Activated naive CD8-positive, alpha-beta T cell treated with anti-CD3 and anti-CD28 coated beads, Interleukin-2, amount 50 U/mL, for 24 hours (primary cell): ENCODE results near the gene RNF166.

Source experiments
- ATAC-seq: fragments of 150-1000 bp; cut with Tn5 transposase; one replicate; pipeline ENCODE4 v1.10.0; 2021
- DNase-seq: peaks from one replicate; pipeline ENCODE4 v3.0.0; 2021
- H3K27ac Mint-ChIP-seq: one replicate; pipeline ENCODE4 v1.8.0; 2021; ENCODE audit warnings: mild to moderate bottlenecking, mixed read lengths
- H3K27me3 Mint-ChIP-seq: one replicate; pipeline ENCODE4 v1.8.0; 2021; ENCODE audit warnings: mixed read lengths
- H3K36me3 Mint-ChIP-seq: one replicate; pipeline ENCODE4 v1.8.0; 2021; ENCODE audit warnings: low read depth, mixed read lengths
- H3K4me1 Mint-ChIP-seq: one replicate; pipeline ENCODE4 v1.8.0; 2021; ENCODE audit warnings: mixed read lengths
- H3K4me3 Mint-ChIP-seq: one replicate; pipeline ENCODE4 v1.8.0; 2021; ENCODE audit warnings: mild to moderate bottlenecking, moderate library complexity, mixed read lengths
- H3K9me3 Mint-ChIP-seq: one replicate; pipeline ENCODE4 v1.8.0; 2021; ENCODE audit warnings: mixed read lengths

Gene RNF166

GRCh38 chr16:88721815-88722755 is 15.9 kb upstream of the RNF166 start:
- H3K27ac Mint-ChIP-seq = no peak overlapping the region
- DNase-seq = no peak
- H3K4me1 Mint-ChIP-seq = no peaks in the 10 kb centered on the region
- H3K9me3 Mint-ChIP-seq = no peaks in the 10 kb centered on the region
- H3K36me3 Mint-ChIP-seq = peaks cover 12% of the 10 kb centered on the region
- H3K4me3 Mint-ChIP-seq = no peak overlapping the region
- ATAC-seq = no peak
- no peaks in the 10 kb centered on the region for H3K27me3 Mint-ChIP-seq

- Mint-ChIP-seq H3K4me1 (no peaks in the 10 kb centered on the region), H3K27ac (no peak overlapping the region), H3K27me3 (no peaks in the 10 kb centered on the region), H3K4me3 (no peak overlapping the region), H3K36me3 (peaks cover 14% of the 10 kb centered on the region), H3K9me3 (no peaks in the 10 kb centered on the region)
- ATAC-seq (no peak), DNase-seq (no peak)
Observed at GRCh38 chr16:88721236-88721635, 15.0 kb upstream of the RNF166 start.

- ATAC-seq = no peak
- peaks cover 14% of the 10 kb centered on the region for H3K36me3 Mint-ChIP-seq
Observed at GRCh38 chr16:88720396-88720970, 14.3 kb upstream of the RNF166 start.

GRCh38 chr16:88719933-88720296 is 13.7 kb upstream of the RNF166 start:
- Mint-ChIP-seq H3K4me3 (no peak overlapping the region), H3K9me3 (no peaks in the 10 kb centered on the region), H3K27me3 (no peaks in the 10 kb centered on the region), H3K27ac (no peak overlapping the region), H3K36me3 (peaks cover 16% of the 10 kb centered on the region), H3K4me1 (no peaks in the 10 kb centered on the region)
- DNase-seq (no peak), ATAC-seq (no peak)

More at GRCh38 chr16:88720396-88720970, 14.3 kb upstream of the RNF166 start:
- H3K4me1 Mint-ChIP-seq = no peaks in the 10 kb centered on the region
- H3K9me3 Mint-ChIP-seq = no peaks in the 10 kb centered on the region
- H3K4me3 Mint-ChIP-seq = no peak overlapping the region
- no peak for DNase-seq
- no peak overlapping the region for H3K27ac Mint-ChIP-seq
- H3K27me3 Mint-ChIP-seq = no peaks in the 10 kb centered on the region

GRCh38 chr16:88719267-88719932 is 13.2 kb upstream of the RNF166 start:
- no peaks in the 10 kb centered on the region for H3K27me3 Mint-ChIP-seq
- H3K36me3 Mint-ChIP-seq = peaks cover 13% of the 10 kb centered on the region
- no peak overlapping the region for H3K4me3 Mint-ChIP-seq
- H3K4me1 Mint-ChIP-seq = no peaks in the 10 kb centered on the region
- H3K9me3 Mint-ChIP-seq = no peaks in the 10 kb centered on the region
- H3K27ac Mint-ChIP-seq = no peak overlapping the region
- ATAC-seq (no peak), DNase-seq (no peak)

- Mint-ChIP-seq H3K27ac (no peak overlapping the region), H3K4me3 (no peak overlapping the region), H3K4me1 (no peaks in the 10 kb centered on the region), H3K27me3 (no peaks in the 10 kb centered on the region), H3K9me3 (no peaks in the 10 kb centered on the region), H3K36me3 (peaks cover 13% of the 10 kb centered on the region)
- ATAC-seq (no peak), DNase-seq (no peak)
Observed at GRCh38 chr16:88718178-88718577, 12.0 kb upstream of the RNF166 start.

GRCh38 chr16:88716601-88717001 is 10.4 kb upstream of the RNF166 start:
- ATAC-seq (no peak), DNase-seq (no peak)
- no peaks in the 10 kb centered on the region for H3K9me3 Mint-ChIP-seq
- H3K27ac Mint-ChIP-seq = no peak overlapping the region
- H3K36me3 Mint-ChIP-seq = peaks cover 13% of the 10 kb centered on the region
- no peaks in the 10 kb centered on the region for H3K4me1 Mint-ChIP-seq
- H3K4me3 Mint-ChIP-seq = no peak overlapping the region
- no peaks in the 10 kb centered on the region for H3K27me3 Mint-ChIP-seq

- Mint-ChIP-seq H3K4me1 (no peaks in the 10 kb centered on the region), H3K27me3 (no peaks in the 10 kb centered on the region), H3K36me3 (peaks cover 13% of the 10 kb centered on the region), H3K27ac (no peak overlapping the region), H3K4me3 (no peak overlapping the region), H3K9me3 (no peaks in the 10 kb centered on the region)
- DNase-seq (no peak), ATAC-seq (no peak)
Observed at GRCh38 chr16:88716201-88716600, 10.0 kb upstream of the RNF166 start.

- Mint-ChIP-seq H3K36me3 (peaks cover 13% of the 10 kb centered on the region), H3K27me3 (no peaks in the 10 kb centered on the region), H3K27ac (no peak overlapping the region), H3K4me3 (no peak overlapping the region), H3K4me1 (peaks cover 4% of the 10 kb centered on the region), H3K9me3 (no peaks in the 10 kb centered on the region)
- ATAC-seq = no peak
- no peak for DNase-seq
Observed at GRCh38 chr16:88715312-88716190, 9.3 kb upstream of the RNF166 start.

- Mint-ChIP-seq H3K4me1 (peaks cover 5% of the 10 kb centered on the region), H3K9me3 (no peaks in the 10 kb centered on the region), H3K4me3 (no peak overlapping the region), H3K27ac (no peak overlapping the region), H3K36me3 (peaks cover 13% of the 10 kb centered on the region), H3K27me3 (no peaks in the 10 kb centered on the region)
- ATAC-seq (no peak), DNase-seq (no peak)
Observed at GRCh38 chr16:88714420-88715302, 8.5 kb upstream of the RNF166 start.

- peaks cover 13% of the 10 kb centered on the region for H3K36me3 Mint-ChIP-seq
- no peak overlapping the region for H3K4me3 Mint-ChIP-seq
- ATAC-seq (no peak), DNase-seq (no peak)
- H3K4me1 Mint-ChIP-seq = peaks cover 5% of the 10 kb centered on the region
- no peaks in the 10 kb centered on the region for H3K27me3 Mint-ChIP-seq
- H3K9me3 Mint-ChIP-seq = no peaks in the 10 kb centered on the region
- no peak overlapping the region for H3K27ac Mint-ChIP-seq
Observed at GRCh38 chr16:88713568-88714419, 7.6 kb upstream of the RNF166 start.

GRCh38 chr16:88713054-88713453 is 6.8 kb upstream of the RNF166 start:
- no peaks in the 10 kb centered on the region for H3K9me3 Mint-ChIP-seq
- DNase-seq (no peak), ATAC-seq (no peak)
- peaks cover 9% of the 10 kb centered on the region for H3K36me3 Mint-ChIP-seq
- H3K27ac Mint-ChIP-seq = no peak overlapping the region
- peaks cover 5% of the 10 kb centered on the region for H3K4me1 Mint-ChIP-seq
- H3K4me3 Mint-ChIP-seq = no peak overlapping the region
- no peaks in the 10 kb centered on the region for H3K27me3 Mint-ChIP-seq
